Activated naive CD4-positive, alpha-beta T cell treated with anti-CD3 and anti-CD28 coated beads, Interleukin-2, amount 50 U/mL, for 72 hours (primary cell): Measurements from ENCODE around the gene ABHD5. TPM values are rescaled to one million over a fixed set of nuclear protein-coding genes. Genes with fewer than 3 reads are reported as not detected.

ENCODE experiments used
- ATAC-seq, 2 donors: fragments of 150-1000 bp; cut with Tn5 transposase; 2 replicates each; pipeline ENCODE4 v1.10.0; 2021; ENCODE audit warnings: mild to moderate bottlenecking in 2 of 2, moderate library complexity in 2 of 2
- DNase-seq, 2 donors: peaks; one replicate each; pipeline ENCODE4 v3.0.0; 2021 to 2022; ENCODE audit warnings: low spot score in 2 of 2
- H3K27ac Mint-ChIP-seq, 2 donors: one replicate each; pipeline ENCODE4 v1.8.0; 2022; ENCODE audit warnings: mild to moderate bottlenecking in 2 of 2, mixed read lengths in 2 of 2
- H3K36me3 Mint-ChIP-seq, 2 donors: one replicate each; pipeline ENCODE4 v1.8.0; 2022; ENCODE audit warnings: mixed read lengths in 2 of 2
- H3K9me3 Mint-ChIP-seq, 2 donors: one replicate each; pipeline ENCODE4 v1.8.0; 2022; ENCODE audit warnings: mixed read lengths in 2 of 2
- total RNA-seq, 2 donors: library from RNA; stranded (reverse); gene quantifications; one replicate each; pipeline ENCODE4 v1.2.3, GENCODE V29; 2022

Gene ABHD5
- total RNA-seq, 2 donors from 2014 or later = 11.3 to 13.6 TPM

- no peak overlapping the region for H3K27ac Mint-ChIP-seq
- ATAC-seq = no peak
- no peaks in the 10 kb centered on the region for H3K9me3 Mint-ChIP-seq
- H3K36me3 Mint-ChIP-seq = no peaks in the 10 kb centered on the region
- no peak for DNase-seq
These were observed 42.1 kb downstream of the ABHD5 start for GRCh38 chr3:43732747-43733425.

GRCh38 chr3:43733459-43734384, 43.0 kb downstream of the ABHD5 start:
- Mint-ChIP-seq H3K9me3 (no peaks in the 10 kb centered on the region), H3K36me3 (no peaks in the 10 kb centered on the region), H3K27ac (no peak overlapping the region)
- ATAC-seq = no peak
- DNase-seq = no peak

DNA sequence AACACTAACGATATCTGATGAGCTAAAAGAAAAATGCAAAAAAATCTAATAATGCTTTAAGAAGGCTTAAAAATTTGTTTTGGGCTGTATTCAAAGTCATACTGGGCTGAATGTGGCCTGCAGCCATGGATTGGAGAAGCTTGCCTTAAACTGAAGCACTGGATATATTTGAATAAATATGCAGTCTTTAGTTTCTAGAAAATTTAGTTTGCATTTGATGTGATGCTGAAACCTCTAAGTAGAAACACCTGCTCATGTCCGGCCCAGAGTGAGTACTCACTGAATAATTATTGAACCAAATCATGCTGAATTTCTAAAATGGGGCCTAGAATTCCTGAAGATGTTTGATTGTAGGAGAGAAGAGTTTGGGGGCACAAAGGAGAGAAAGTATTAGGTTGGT, 43.9 kb downstream of the ABHD5 start:
- no peak overlapping the region for H3K27ac Mint-ChIP-seq
- ATAC-seq (no peak), DNase-seq (no peak)
- no peaks in the 10 kb centered on the region for H3K9me3 Mint-ChIP-seq
- no peaks in the 10 kb centered on the region for H3K36me3 Mint-ChIP-seq

- peak overlapping the region in 1 of 2 donors; percentile 81 for H3K27ac Mint-ChIP-seq
- no peak for ATAC-seq
- no peaks in the 10 kb centered on the region for H3K36me3 Mint-ChIP-seq
- DNase-seq = no peak
- no peaks in the 10 kb centered on the region for H3K9me3 Mint-ChIP-seq
These were observed 44.9 kb downstream of the ABHD5 start for GRCh38 chr3:43735618-43736017.

- no peaks in the 10 kb centered on the region for H3K9me3 Mint-ChIP-seq
- no peak overlapping the region for H3K27ac Mint-ChIP-seq
- DNase-seq (no peak), ATAC-seq (no peak)
- H3K36me3 Mint-ChIP-seq = no peaks in the 10 kb centered on the region
These were observed 46.1 kb downstream of the ABHD5 start for GRCh38 chr3:43736558-43737440.

GRCh38 chr3:43738305-43738704, 47.6 kb downstream of the ABHD5 start:
- DNase-seq = no peak
- ATAC-seq = no peak
- Mint-ChIP-seq H3K27ac (no peak overlapping the region), H3K9me3 (no peaks in the 10 kb centered on the region), H3K36me3 (no peaks in the 10 kb centered on the region)

GRCh38 chr3:43742920-43743319, 52.2 kb downstream of the ABHD5 start:
- ATAC-seq (no peak), DNase-seq (no peak)
- peak overlapping the region in 1 of 2 donors; percentile 79 for H3K27ac Mint-ChIP-seq
- peaks cover 7 to 13% of the 10 kb centered on the region in 2 donors for H3K9me3 Mint-ChIP-seq
- peaks cover 10 to 13% of the 10 kb centered on the region in 2 donors for H3K36me3 Mint-ChIP-seq

- peaks cover 7 to 13% of the 10 kb centered on the region in 2 donors for H3K9me3 Mint-ChIP-seq
- no peak for ATAC-seq
- no peak overlapping the region for H3K27ac Mint-ChIP-seq
- DNase-seq = no peak
- peaks cover 10 to 13% of the 10 kb centered on the region in 2 donors for H3K36me3 Mint-ChIP-seq
These were observed 56.9 kb downstream of the ABHD5 start for GRCh38 chr3:43747641-43748040.

DNA sequence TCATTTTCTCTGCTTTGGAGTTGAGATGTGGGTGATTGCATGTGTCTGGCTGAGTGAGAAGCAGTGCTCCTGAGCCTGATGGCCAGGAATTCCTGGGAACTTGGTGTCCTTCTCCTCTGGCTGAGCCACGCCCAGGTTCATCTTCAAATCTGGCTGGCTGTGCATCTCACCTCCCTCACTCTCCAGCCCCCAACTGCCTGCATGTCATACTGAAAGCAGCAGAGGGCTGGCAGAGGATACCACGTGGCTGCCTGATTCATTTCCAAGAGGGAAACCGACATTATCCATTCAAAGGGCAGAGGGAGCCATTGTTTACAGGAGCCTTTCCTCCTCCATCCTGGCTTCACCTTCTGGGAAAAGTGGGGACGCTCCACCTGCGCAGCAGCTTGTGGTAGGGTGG, 57.4 kb downstream of the ABHD5 start:
- no peak for DNase-seq
- Mint-ChIP-seq H3K36me3 (peaks cover 10 to 13% of the 10 kb centered on the region in 2 donors), H3K9me3 (peaks cover 7 to 13% of the 10 kb centered on the region in 2 donors), H3K27ac (no peak overlapping the region)
- no peak for ATAC-seq

- Mint-ChIP-seq H3K9me3 (peaks cover 7 to 13% of the 10 kb centered on the region in 2 donors), H3K36me3 (peaks cover 10 to 13% of the 10 kb centered on the region in 2 donors), H3K27ac (no peak overlapping the region)
- no peak for DNase-seq
- no peak for ATAC-seq
These were observed 57.9 kb downstream of the ABHD5 start for GRCh38 chr3:43748645-43749044.

- H3K9me3 Mint-ChIP-seq = no peaks in the 10 kb centered on the region
- H3K27ac Mint-ChIP-seq = no peak overlapping the region
- no peaks in the 10 kb centered on the region for H3K36me3 Mint-ChIP-seq
- DNase-seq (no peak), ATAC-seq (no peak)
These were observed 62.2 kb downstream of the ABHD5 start for GRCh38 chr3:43752905-43753304.

GRCh38 chr3:43753741-43754715, 63.3 kb downstream of the ABHD5 start:
- Mint-ChIP-seq H3K9me3 (no peaks in the 10 kb centered on the region), H3K36me3 (no peaks in the 10 kb centered on the region), H3K27ac (no peak overlapping the region)
- DNase-seq = no peak
- no peak for ATAC-seq

DNA sequence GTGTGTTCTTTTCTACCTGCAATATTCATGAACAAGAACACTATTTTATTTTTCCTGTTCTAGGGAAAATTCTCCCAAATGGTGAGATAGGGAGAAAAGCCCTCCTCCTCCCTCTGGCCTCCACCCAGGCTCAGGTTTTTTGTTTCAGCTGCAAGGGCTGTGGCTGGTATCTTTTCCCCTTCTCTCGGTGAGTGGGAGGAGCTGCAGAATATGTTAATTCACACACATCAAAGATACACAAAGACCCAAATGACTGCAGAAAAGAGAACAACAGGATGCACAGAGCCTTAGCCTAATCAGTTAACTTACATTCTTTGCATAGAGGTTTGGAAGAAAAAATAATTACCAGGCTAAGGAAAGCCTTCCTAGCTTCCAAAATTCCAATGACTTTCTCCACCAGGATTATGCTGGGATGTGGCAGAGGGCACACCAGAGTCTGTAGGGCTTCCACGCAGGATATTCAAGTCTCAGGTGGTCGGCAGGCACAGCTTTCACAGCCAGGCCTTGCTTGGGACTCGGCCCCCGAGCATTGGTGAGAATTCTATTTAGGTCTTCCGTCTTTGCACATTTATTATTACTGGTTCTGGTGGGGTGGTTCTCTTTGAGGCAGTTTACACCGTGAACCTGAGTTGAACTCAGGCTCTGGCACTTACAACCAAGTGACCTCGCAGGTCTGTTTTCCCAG, 64.9 kb downstream of the ABHD5 start:
- ATAC-seq (peak; percentile 70 to 95), DNase-seq (peak in 1 of 2 donors; percentile 21)
- H3K36me3 Mint-ChIP-seq = no peaks in the 10 kb centered on the region
- H3K27ac Mint-ChIP-seq = peak overlapping the region; percentile 11 to 93
- H3K9me3 Mint-ChIP-seq = no peaks in the 10 kb centered on the region

GRCh38 chr3:43757666-43758321, 67.1 kb downstream of the ABHD5 start:
- no peak overlapping the region for H3K27ac Mint-ChIP-seq
- no peak for ATAC-seq
- H3K9me3 Mint-ChIP-seq = no peaks in the 10 kb centered on the region
- H3K36me3 Mint-ChIP-seq = no peaks in the 10 kb centered on the region
- DNase-seq = no peak
